Sigmoid colon (tissue), 7 donors: ENCODE measurements around the gene MKNK2. TPM values are rescaled to one million over a fixed set of nuclear protein-coding genes. Genes with fewer than 3 reads are reported as not detected.

Experiments
- DNase-seq: peaks from one replicate; pipeline ENCODE4 v3.0.0-alpha.2; 2019
- H3K27ac ChIP-seq, 4 donors: fragments of 200-600 bp; sonication (generic); one replicate each; pipeline ENCODE4 v1.5.1; 2016 to 2019; ENCODE audit warnings: mild to moderate bottlenecking in 1 of 4
- H3K27me3 ChIP-seq, 3 donors: fragments of 200-600 bp; sonication (generic); one replicate each; pipeline ENCODE4 v1.5.1; 2019; ENCODE audit warnings: mild to moderate bottlenecking in 1 of 3
- H3K36me3 ChIP-seq, 4 donors: fragments of 200-600 bp; sonication (generic); one replicate each; pipeline ENCODE4 v1.5.1; 2016 to 2019
- H3K4me1 ChIP-seq, 4 donors: fragments of 200-600 bp; sonication (generic); one replicate each; pipeline ENCODE4 v1.5.1; 2017 to 2019
- H3K4me3 ChIP-seq, 4 donors: fragments of 200-600 bp; sonication (generic); one replicate each; pipeline ENCODE4 v1.5.1; 2017 to 2019; ENCODE audit warnings: mild to moderate bottlenecking in 2 of 4, moderate library complexity in 1 of 4
- H3K9me3 ChIP-seq, 4 donors: fragments of 200-600 bp in 3 of 4; sonication (generic) in 3 of 4; one replicate each; pipeline versions ENCODE4 v1.5.1 to v1.6.1; 2013 to 2019
- EP300 ChIP-seq, 4 donors: sonication (generic); formaldehyde crosslinking; IDR thresholded peaks; one replicate each; pipeline ENCODE4 v1.6.1; 2017; ENCODE audit warnings: antibody characterized with exemption in 4 of 4
- POLR2A ChIP-seq, 2 donors: fragments of 450-650 bp; IDR thresholded peaks; one replicate each; pipeline ENCODE4 v1.6.1; 2016; ENCODE audit warnings: antibody characterized with exemption in 2 of 2, mild to moderate bottlenecking in 2 of 2, moderate library complexity in 2 of 2
- POLR2AphosphoS5 ChIP-seq, 4 donors: sonication (generic); formaldehyde crosslinking; IDR thresholded peaks; one replicate each; pipeline ENCODE4 v1.6.1; 2017; ENCODE audit warnings: antibody characterized with exemption in 4 of 4
- WGBS, 2 donors: extraction: QIAGEN DNeasy Blood & Tissue Kit; methylation state at CpG; one replicate each; pipeline ENCODE4 v1.1.7; 2013; 5-methylcytosine and 5-hydroxymethylcytosine counted together
- intact Hi-C: fragments of 100-400 bp; cut with DNase I; formaldehyde crosslinking; loops from one replicate; pipeline ENCODE4 v1.15.1; 2023
- polyA plus RNA-seq, 3 donors: library from polyadenylated mRNA; stranded (reverse); fragments of 200-250 nt; gene quantifications; one replicate each; pipeline ENCODE4 v1.2.3, GENCODE V29; 2013
- total RNA-seq, 4 donors: library from RNA; depleted of rRNA; stranded (reverse); fragments of >200 nt; gene quantifications; one replicate each; pipeline ENCODE4 v1.1.0, GENCODE V29; 2016
- TF ChIP-seq, protein P1 (sequence below), 4 experiments: fragments of 450-650 bp in 3 of 4; fragments of 200-600 bp in 1 of 4; IDR thresholded peaks; one replicate each; pipeline ENCODE4 v1.5.1; 2016 to 2019; ENCODE audit warnings: antibody characterized with exemption in 4 of 4, mild to moderate bottlenecking in 3 of 4, moderate library complexity in 2 of 4
- donor health status: healthy with polysubstance abuse.
- donor health status: Bipolar disorder and iron deficiency.
- donor health status: healthy.

Gene MKNK2
- total and polyA plus RNA-seq, 7 donors: 83.1 to 157 (median 121) TPM

DNA sequence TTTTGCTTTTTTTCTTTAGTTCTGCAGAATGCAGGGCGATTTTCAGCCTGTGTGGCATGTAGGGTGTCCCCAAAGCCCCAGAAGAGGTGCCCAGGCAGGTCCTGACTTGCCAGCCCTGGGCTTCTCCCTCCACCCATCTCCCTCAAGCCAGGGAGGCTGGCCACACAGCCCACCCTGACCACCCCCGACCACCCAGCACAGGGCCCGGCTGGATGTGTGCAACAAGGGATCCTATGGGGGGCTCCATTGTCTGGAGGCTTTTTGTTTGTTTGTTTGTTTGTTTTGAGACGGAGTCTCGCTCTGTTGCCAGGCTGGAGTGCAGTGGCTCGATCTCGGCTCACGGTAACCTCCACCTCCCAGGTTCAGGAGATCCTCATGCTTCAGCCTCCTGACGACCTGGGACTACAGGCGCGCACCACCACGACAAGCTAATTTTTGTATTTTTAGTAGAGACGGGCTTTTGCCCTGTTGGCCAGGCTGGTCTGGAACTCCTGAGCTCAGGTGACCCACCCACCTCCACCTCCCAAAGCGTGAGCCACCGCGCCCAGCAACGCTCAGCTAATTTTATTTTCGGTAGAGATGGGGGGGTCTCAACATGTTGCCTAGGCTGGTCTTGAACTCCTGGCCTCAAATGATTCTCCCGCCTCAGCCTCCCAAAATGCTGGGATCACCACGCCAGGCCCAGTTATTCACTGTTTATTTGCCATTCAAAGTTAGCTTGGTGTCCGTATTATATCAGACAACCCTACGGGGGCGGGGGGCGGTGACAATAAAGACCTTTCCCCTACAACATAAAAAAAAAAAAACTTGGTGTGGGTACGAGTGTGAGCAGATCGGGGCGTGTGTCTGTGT lies 7.8 kb upstream of the MKNK2 start:
- Histone ChIP-seq H3K27ac (peak overlapping the region; percentile 95 to 100 (median 100)), H3K4me3 (peak overlapping the region in 1 of 4 donors; percentile 14), H3K27me3 (no peaks in the 10 kb centered on the region), H3K9me3 (no peaks in the 10 kb centered on the region), H3K36me3 (no peaks in the 10 kb centered on the region), H3K4me1 (peaks cover 0 to 69% (median 65%) of the 10 kb centered on the region in 4 donors)
- TF ChIP-seq, protein P1, sequence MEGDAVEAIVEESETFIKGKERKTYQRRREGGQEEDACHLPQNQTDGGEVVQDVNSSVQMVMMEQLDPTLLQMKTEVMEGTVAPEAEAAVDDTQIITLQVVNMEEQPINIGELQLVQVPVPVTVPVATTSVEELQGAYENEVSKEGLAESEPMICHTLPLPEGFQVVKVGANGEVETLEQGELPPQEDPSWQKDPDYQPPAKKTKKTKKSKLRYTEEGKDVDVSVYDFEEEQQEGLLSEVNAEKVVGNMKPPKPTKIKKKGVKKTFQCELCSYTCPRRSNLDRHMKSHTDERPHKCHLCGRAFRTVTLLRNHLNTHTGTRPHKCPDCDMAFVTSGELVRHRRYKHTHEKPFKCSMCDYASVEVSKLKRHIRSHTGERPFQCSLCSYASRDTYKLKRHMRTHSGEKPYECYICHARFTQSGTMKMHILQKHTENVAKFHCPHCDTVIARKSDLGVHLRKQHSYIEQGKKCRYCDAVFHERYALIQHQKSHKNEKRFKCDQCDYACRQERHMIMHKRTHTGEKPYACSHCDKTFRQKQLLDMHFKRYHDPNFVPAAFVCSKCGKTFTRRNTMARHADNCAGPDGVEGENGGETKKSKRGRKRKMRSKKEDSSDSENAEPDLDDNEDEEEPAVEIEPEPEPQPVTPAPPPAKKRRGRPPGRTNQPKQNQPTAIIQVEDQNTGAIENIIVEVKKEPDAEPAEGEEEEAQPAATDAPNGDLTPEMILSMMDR (IDR thresholded peaks at IDR 0.05): no peak
- TF ChIP-seq EP300 (IDR thresholded peaks at IDR 0.05) (no peak), POLR2A (IDR thresholded peaks at IDR 0.05) (no peak), POLR2AphosphoS5 (IDR thresholded peaks at IDR 0.05) (no peak)
- no peak for DNase-seq
- WGBS, 2 donors: 64 to 84% methylated on average over 27 of the region's 27 CpGs
- intact Hi-C loops: no loop called here

DNA sequence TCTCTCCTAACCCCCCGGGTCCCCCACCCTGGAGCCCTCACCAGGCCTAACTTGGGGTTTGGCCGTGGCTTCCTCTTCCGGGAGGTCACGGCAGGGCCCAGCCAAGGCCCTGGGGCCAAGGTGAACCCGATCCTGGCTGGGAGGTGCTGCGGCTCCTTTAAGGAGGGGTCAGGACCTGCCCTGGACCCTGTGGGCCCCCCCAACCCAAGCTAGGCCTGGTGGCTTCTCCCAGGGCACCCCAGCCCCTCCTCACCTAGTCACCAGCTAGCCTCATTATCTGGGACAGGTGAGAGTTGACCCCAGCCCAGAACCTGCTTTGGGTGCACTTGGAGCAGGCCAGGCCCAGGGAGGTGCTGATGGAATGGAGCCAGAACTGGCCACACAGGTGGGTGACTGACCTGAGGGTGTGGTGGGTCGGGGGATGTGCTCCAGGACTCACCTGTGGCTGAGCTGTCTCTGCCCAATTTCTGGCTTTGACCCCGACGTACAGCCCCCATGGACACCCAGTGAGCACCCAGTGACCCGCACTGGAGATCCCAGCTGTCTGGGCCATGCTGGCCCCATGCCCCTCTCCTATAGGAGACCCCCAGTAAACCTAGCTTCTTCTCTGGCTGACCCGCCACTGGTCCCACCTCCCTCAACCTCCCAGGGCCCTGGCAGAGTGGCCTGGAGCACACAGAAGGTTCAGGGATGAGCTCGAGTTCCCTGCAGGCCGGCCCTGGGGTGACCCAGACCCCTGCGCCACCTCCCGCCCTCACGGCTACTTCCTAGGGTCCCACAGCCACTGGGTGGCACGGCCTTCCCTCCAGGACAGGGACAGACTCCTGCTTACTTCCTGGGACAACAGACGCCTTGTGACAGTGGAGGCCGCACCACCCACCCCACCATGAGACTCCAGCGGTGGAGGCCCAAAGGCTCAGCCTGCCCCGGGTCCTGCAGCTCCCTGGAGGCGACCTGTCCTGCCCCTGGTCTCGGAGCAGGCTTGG lies 6.7 kb upstream of the MKNK2 start:
- DNase-seq: no peak
- H3K27ac ChIP-seq: peak overlapping the region; percentile 95 to 100 (median 100)
- 82 to 90% methylated on average over 23 of the region's 23 CpGs for WGBS, 2 donors

DNA sequence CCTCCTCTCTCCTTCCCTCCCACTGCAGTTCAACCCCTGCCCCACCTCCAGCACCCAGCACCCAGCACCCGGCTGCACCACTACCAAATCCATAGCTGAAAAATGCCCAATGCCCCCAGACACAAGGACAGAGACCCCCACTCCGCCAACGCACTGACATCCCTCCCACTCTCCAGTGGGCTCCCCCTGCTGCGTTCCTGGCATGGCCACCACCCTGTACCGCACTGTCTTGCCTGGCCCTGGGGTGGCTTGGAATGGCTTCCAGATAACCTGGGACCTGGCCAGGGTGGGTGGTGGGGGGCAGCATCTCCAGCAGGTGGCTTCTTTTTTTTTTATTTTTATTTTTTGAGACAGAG lies 5.8 kb upstream of the MKNK2 start:
- intact Hi-C loops: no loop called here
- Histone ChIP-seq H3K4me3 (no peak overlapping the region), H3K27ac (peak overlapping the region; percentile 95 to 100 (median 100)), H3K36me3 (no peaks in the 10 kb centered on the region), H3K27me3 (no peaks in the 10 kb centered on the region), H3K4me1 (peaks cover 0 to 62% (median 59%) of the 10 kb centered on the region in 4 donors), H3K9me3 (no peaks in the 10 kb centered on the region)
- DNase-seq: no peak
- WGBS, 2 donors: 45 to 53% methylated on average over 5 of the region's 5 CpGs
- TF ChIP-seq POLR2AphosphoS5 (IDR thresholded peaks at IDR 0.05) (no peak), EP300 (IDR thresholded peaks at IDR 0.05) (no peak), POLR2A (IDR thresholded peaks at IDR 0.05) (no peak)
- TF ChIP-seq, protein P1 (IDR thresholded peaks at IDR 0.05): no peak

More for the DNA sequence above, 6.7 kb upstream of the MKNK2 start:
- H3K4me3 ChIP-seq: no peak overlapping the region
- no peaks in the 10 kb centered on the region for H3K27me3 ChIP-seq
- H3K4me1 ChIP-seq: peaks cover 0 to 63% (median 61%) of the 10 kb centered on the region in 4 donors
- TF ChIP-seq POLR2A (IDR thresholded peaks at IDR 0.05) (no peak), EP300 (IDR thresholded peaks at IDR 0.05) (no peak), POLR2AphosphoS5 (IDR thresholded peaks at IDR 0.05) (no peak)
- TF ChIP-seq, protein P1 (IDR thresholded peaks at IDR 0.05): no peak
- H3K9me3 ChIP-seq: no peaks in the 10 kb centered on the region
- H3K36me3 ChIP-seq: no peaks in the 10 kb centered on the region
- intact Hi-C loops: no loop called here

DNA sequence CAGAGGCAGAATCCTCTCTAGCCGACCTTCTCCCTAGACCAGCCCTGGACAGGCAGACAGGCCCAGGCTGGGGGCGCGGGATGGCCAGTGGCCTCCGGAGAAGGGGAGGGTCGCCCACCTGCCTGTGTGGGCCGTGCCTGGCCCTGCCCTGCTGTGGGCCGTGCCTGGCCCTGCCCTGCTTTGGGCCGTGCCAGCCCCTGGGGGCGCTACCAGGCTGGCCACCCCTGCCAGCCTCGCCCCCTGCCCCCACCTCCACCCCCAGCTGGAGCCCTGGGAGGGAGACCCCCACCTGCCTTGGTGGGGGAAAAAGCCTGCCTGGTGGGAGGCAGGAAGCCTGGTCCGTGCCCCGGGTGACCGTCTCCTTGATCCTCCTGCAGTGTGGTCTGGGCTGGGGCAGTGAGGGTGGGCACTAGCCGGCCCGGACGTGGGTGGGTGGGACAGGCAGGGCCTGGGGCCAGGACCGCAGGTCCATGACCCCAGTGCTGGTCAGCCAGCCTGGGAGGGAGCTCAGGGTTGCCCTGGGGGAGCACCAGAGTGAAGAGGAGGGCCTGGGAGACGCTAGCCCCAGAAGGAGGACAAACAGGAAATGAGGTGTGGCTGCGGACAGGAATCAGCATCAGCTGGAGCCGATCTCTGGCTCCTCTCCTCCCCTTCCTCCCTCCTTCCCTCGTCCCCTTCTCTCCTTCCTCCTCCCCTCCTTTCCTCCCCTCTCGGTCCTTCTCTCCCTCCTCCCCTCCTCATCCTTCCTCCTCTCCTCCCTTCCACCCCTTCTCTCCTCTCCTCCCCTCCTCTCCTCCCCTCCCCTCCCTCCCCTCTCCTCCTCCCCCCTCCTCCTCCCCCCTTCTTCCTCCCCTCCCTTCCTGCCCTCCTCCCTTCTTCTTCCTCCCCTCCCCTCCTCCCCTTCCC lies 5.1 kb upstream of the MKNK2 start:
- intact Hi-C loops: no loop called here
- Histone ChIP-seq H3K4me3 (peak overlapping the region; percentile 29 to 47 (median 44)), H3K36me3 (no peaks in the 10 kb centered on the region), H3K9me3 (no peaks in the 10 kb centered on the region), H3K27ac (peak overlapping the region; percentile 95 to 100 (median 100)), H3K4me1 (peaks cover 0 to 67% (median 64%) of the 10 kb centered on the region in 4 donors), H3K27me3 (no peaks in the 10 kb centered on the region)
- TF ChIP-seq POLR2A (IDR thresholded peaks at IDR 0.05) (peak in 1 of 2 donors; percentile 33), EP300 (IDR thresholded peaks at IDR 0.05) (no peak), POLR2AphosphoS5 (IDR thresholded peaks at IDR 0.05) (peak; percentile 66 to 83 (median 77))
- TF ChIP-seq, protein P1 (IDR thresholded peaks at IDR 0.05): no peak
- DNase-seq: peak; percentile 92
- 17 to 34% methylated on average over 22 of the region's 22 CpGs for WGBS, 2 donors
